Keratinocyte (primary cell): Measurements from ENCODE around the gene DENND5B. TPM values are rescaled to one million over a fixed set of nuclear protein-coding genes. Genes with fewer than 3 reads are reported as not detected.

Experiments used
- DNase-seq: peaks from one replicate; pipeline ENCODE4 v3.0.0-alpha.2; 2011; ENCODE audit warnings: low read depth, missing footprints, low spot score
- FAIRE-seq: peaks from 2 replicates; lab custom pipeline; 2011; peaks lifted over from hg19 to GRCh38; lab: Jason Lieb, UNC
- H2AFZ ChIP-seq: 2 replicates; pipeline ENCODE4 v1.6.0; 2012; ENCODE audit warnings: low read length, control low read depth, inconsistent platforms; ENCODE audit not compliant: control insufficient read depth
- H3K27ac ChIP-seq: 2 replicates; pipeline ENCODE4 v1.5.1; 2011; ENCODE audit warnings: low read length; ENCODE audit not compliant: control insufficient read depth, insufficient read depth
- H3K27me3 ChIP-seq: 3 replicates; pipeline ENCODE4 v1.6.0; 2011; ENCODE audit warnings: low read length; ENCODE audit not compliant: control insufficient read depth, insufficient read depth; ENCODE audit errors: extremely low read depth
- H3K36me3 ChIP-seq, 2 experiments: 2 replicates in 1 of 2; 3 replicates in 1 of 2; pipeline ENCODE4 v1.5.1; 2011; ENCODE audit warnings: low read length in 2 of 2, mild to moderate bottlenecking in 1 of 2; ENCODE audit not compliant: control insufficient read depth in 2 of 2, insufficient read depth in 2 of 2; ENCODE audit errors: extremely low read depth in 1 of 2
- H3K4me1 ChIP-seq: 3 replicates; pipeline ENCODE4 v1.5.1; 2011; ENCODE audit warnings: low read length; ENCODE audit not compliant: control insufficient read depth, insufficient read depth; ENCODE audit errors: extremely low read depth
- H3K4me2 ChIP-seq: 3 replicates; pipeline ENCODE4 v1.6.0; 2011; ENCODE audit warnings: low read depth, low read length; ENCODE audit not compliant: control insufficient read depth, insufficient read depth; ENCODE audit errors: extremely low read depth
- H3K4me3 ChIP-seq, 3 experiments: fragments of 200-600 bp in 1 of 3; sonication (generic) in 1 of 3; 2 replicates in 2 of 3; 3 replicates in 1 of 3; pipeline ENCODE4 v1.5.1; 2011 to 2016; ENCODE audit warnings: low read length in 3 of 3, mild to moderate bottlenecking in 3 of 3, control low read depth in 2 of 3, inconsistent platforms in 1 of 3, low read depth in 1 of 3, mixed read lengths in 1 of 3, mixed run types in 1 of 3, moderate library complexity in 1 of 3; ENCODE audit not compliant: control insufficient read depth in 2 of 3, insufficient read depth in 2 of 3; ENCODE audit errors: extremely low read depth in 1 of 3
- H3K79me2 ChIP-seq: 2 replicates; pipeline ENCODE4 v1.6.0; 2012; ENCODE audit warnings: low read length; ENCODE audit not compliant: control insufficient read depth, insufficient read depth
- H3K9ac ChIP-seq: 3 replicates; pipeline ENCODE4 v1.6.0; 2011; ENCODE audit warnings: low read length; ENCODE audit not compliant: control insufficient read depth, insufficient read depth; ENCODE audit errors: extremely low read depth
- H3K9me1 ChIP-seq: 3 replicates; pipeline ENCODE4 v1.6.0; 2011; ENCODE audit warnings: low read length; ENCODE audit not compliant: control insufficient read depth, insufficient read depth; ENCODE audit errors: extremely low read depth
- H3K9me3 ChIP-seq: 2 replicates; pipeline ENCODE4 v1.5.1; 2012; ENCODE audit warnings: low read depth, low read length; ENCODE audit not compliant: control insufficient read depth
- H4K20me1 ChIP-seq: 3 replicates; pipeline ENCODE4 v1.6.0; 2011; ENCODE audit warnings: low read length; ENCODE audit not compliant: control insufficient read depth, insufficient read depth; ENCODE audit errors: extremely low read depth
- CTCF ChIP-seq, 3 experiments: IDR thresholded peaks in 1 of 3; conservative IDR thresholded peaks in 1 of 3; optimal IDR thresholded peaks in 1 of 3; 2 replicates in 2 of 3; 3 replicates in 1 of 3; pipeline versions ENCODE3 to v1.5.1; 2011; ENCODE audit warnings: low read length in 3 of 3, mild to moderate bottlenecking in 3 of 3, moderate library complexity in 2 of 3, control low read depth in 1 of 3, inconsistent platforms in 1 of 3; ENCODE audit not compliant: insufficient read depth in 2 of 3; ENCODE audit errors: extremely low read depth in 1 of 3
- EZH2 ChIP-seq: IDR thresholded peaks from one replicate; pipeline ENCODE4 v1.6.1; 2012; ENCODE audit warnings: inconsistent platforms, mild to moderate bottlenecking, low read length, moderate library complexity
- dilution Hi-C: fragments of 300-500 bp; cut with MboI; formaldehyde crosslinking; loops from one replicate; pipeline ENCODE4 v1.7.0; 2020; ENCODE audit warnings: low sequenced_read_pairs; ENCODE audit not compliant: extremely low pct_ligation_motif_present
- polyA plus RNA-seq, 5 experiments: library from polyadenylated mRNA; depleted of rRNA in 3 of 5; stranded (reverse) in 3 of 5; stranded (forward) in 1 of 5; unstranded in 1 of 5; fragments of >200 nt; gene quantifications; 1 replicate in 1 of 5; 2 replicates in 3 of 5; 3 replicates in 1 of 5; pipeline versions ENCODE4 v1.2.1 to v1.2.3, GENCODE V29; 2011 to 2012; ENCODE audit warnings: missing spikeins in 2 of 5, low read depth in 1 of 5, low replicate concordance in 1 of 5

Gene DENND5B
- polyA plus RNA-seq, 1 donor (not counting 4 experiments of a cell fraction or from before 2014, with no cell fraction given), result 4.7 TPM

DNA sequence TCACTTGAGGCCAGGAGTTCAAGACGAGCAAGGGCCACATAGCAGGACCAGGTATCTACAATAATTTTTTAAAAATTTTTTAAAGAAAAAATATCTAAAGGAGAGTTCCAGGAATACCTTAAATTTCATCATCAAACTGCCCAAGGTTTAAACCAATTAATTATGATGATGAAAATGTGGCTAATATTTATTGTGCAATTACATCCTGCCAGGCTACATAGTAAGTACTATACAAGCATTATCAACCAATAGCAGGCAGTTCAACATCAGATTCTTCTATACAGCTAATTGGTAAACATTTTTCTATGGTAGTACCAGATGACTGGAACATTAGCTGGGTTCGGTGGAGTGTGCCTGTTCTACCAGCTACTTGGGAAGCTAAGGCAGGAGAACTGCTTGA lies 24.4 kb downstream of the DENND5B start:
- H3K9me1 ChIP-seq, result no peaks in the 10 kb centered on the region
- no peak overlapping the region for H3K4me3 ChIP-seq
- H3K27ac ChIP-seq, result no peak overlapping the region
- H3K4me2 ChIP-seq, result no peak overlapping the region
- H3K4me1 ChIP-seq, result no peaks in the 10 kb centered on the region
- no peaks in the 10 kb centered on the region for H3K27me3 ChIP-seq
- FAIRE-seq (no peak), DNase-seq (no peak)
- no peaks in the 10 kb centered on the region for H3K79me2 ChIP-seq
- H3K9me3 ChIP-seq, result no peaks in the 10 kb centered on the region
- H3K36me3 ChIP-seq, result no peaks in the 10 kb centered on the region
- H3K9ac ChIP-seq, result no peak overlapping the region
- no peak overlapping the region for H2AFZ ChIP-seq
- TF ChIP-seq CTCF (optimal IDR thresholded peaks at IDR 0.05 in 1 of 3, IDR thresholded peaks at IDR 0.05 in 1 of 3, conservative IDR thresholded peaks at IDR 0.05 in 1 of 3; ENCODE audit: extremely low read depth in 1 of 3, insufficient read depth in 2 of 3, low read length in 3 of 3), result no peak
- no peak for TF ChIP-seq EZH2
- dilution Hi-C loops, result no loop called here
- no peaks in the 10 kb centered on the region for H4K20me1 ChIP-seq

GRCh38 chr12:31562594-31563328 lies 28.2 kb downstream of the DENND5B start:
- DNase-seq (no peak), FAIRE-seq (no peak)
- dilution Hi-C loops, result no loop called here
- TF ChIP-seq CTCF (optimal IDR thresholded peaks at IDR 0.05 in 1 of 3, IDR thresholded peaks at IDR 0.05 in 1 of 3, conservative IDR thresholded peaks at IDR 0.05 in 1 of 3; ENCODE audit: extremely low read depth in 1 of 3, insufficient read depth in 2 of 3, low read length in 3 of 3) (no peak), EZH2 (no peak)
- no peaks in the 10 kb centered on the region for H3K9me1 ChIP-seq
- H3K27ac ChIP-seq, result no peak overlapping the region
- peaks cover 3% of the 10 kb centered on the region for H3K4me1 ChIP-seq
- no peak overlapping the region for H3K4me2 ChIP-seq
- no peak overlapping the region for H3K9ac ChIP-seq
- H3K79me2 ChIP-seq, result no peaks in the 10 kb centered on the region
- H2AFZ ChIP-seq, result no peak overlapping the region
- H3K9me3 ChIP-seq, result no peaks in the 10 kb centered on the region
- no peaks in the 10 kb centered on the region for H4K20me1 ChIP-seq
- H3K36me3 ChIP-seq, result no peaks in the 10 kb centered on the region
- H3K27me3 ChIP-seq, result no peaks in the 10 kb centered on the region
- H3K4me3 ChIP-seq, result no peak overlapping the region
